CD4-positive, alpha-beta T cell treated with Interleukin-12 subunit alpha and Interleukin-12 subunit beta, for 1 hour (primary cell): Measurements from ENCODE around the gene HSFX2.
"Not testable (repeated sequence)": the region's sequence is repeated elsewhere in the genome, so short reads cannot be mapped to it uniquely, and the experiment has no call there.

Experiments used
- DNase-seq: peaks from one replicate; pipeline ENCODE4 v3.0.0-alpha.2; 2020

The HSFX2 gene

GRCh38 chrX:149595214-149595613 is at the start of gene HSFX2:
HSFX2 (minus strand) TSS chrX:149595314; CDS start chrX:149594700, 614 bp downstream.
- not testable (repeated sequence) for DNase-seq

- DNase-seq = no peak
These were observed 48.4 kb upstream of the HSFX2 start for GRCh38 chrX:149643496-149643895.

- DNase-seq = no peak
These were observed 46.7 kb upstream of the HSFX2 start for GRCh38 chrX:149641835-149642234.

- no peak for DNase-seq
These were observed 46.3 kb upstream of the HSFX2 start for GRCh38 chrX:149641432-149641831.

GRCh38 chrX:149639568-149639967 is 44.5 kb upstream of the HSFX2 start:
- DNase-seq = no peak

- no peak for DNase-seq
These were observed 43.7 kb upstream of the HSFX2 start for GRCh38 chrX:149638860-149639259.

- DNase-seq = no peak
These were observed 38.4 kb upstream of the HSFX2 start for GRCh38 chrX:149633511-149633910.

GRCh38 chrX:149631234-149632165 is 36.4 kb upstream of the HSFX2 start, which contains the start of gene TMEM185A:
TMEM185A (minus strand) TSS chrX:149631792; CDS start chrX:149631580, 212 bp downstream.
- peak; percentile 78 for DNase-seq

- peak; percentile 0 for DNase-seq
These were observed 35.6 kb upstream of the HSFX2 start for GRCh38 chrX:149630681-149631233.

GRCh38 chrX:149629730-149630387 is 34.7 kb upstream of the HSFX2 start:
- no peak for DNase-seq

GRCh38 chrX:149628768-149629167 is 33.7 kb upstream of the HSFX2 start:
- no peak for DNase-seq

GRCh38 chrX:149628280-149628679 is 33.2 kb upstream of the HSFX2 start:
- DNase-seq = no peak

GRCh38 chrX:149626829-149627228 is 31.7 kb upstream of the HSFX2 start:
- not testable (repeated sequence) for DNase-seq

- not testable (repeated sequence) for DNase-seq
These were observed 24.5 kb upstream of the HSFX2 start for GRCh38 chrX:149619662-149620061.

GRCh38 chrX:149618871-149619270 is 23.8 kb upstream of the HSFX2 start:
- DNase-seq = no peak

- no peak for DNase-seq
These were observed 16.6 kb upstream of the HSFX2 start for GRCh38 chrX:149611623-149612175.

- DNase-seq = no peak
These were observed 15.4 kb upstream of the HSFX2 start for GRCh38 chrX:149610511-149610910.

GRCh38 chrX:149607699-149608098 is 12.6 kb upstream of the HSFX2 start:
- no peak for DNase-seq

GRCh38 chrX:149605248-149605885 is 10.3 kb upstream of the HSFX2 start:
- not testable (repeated sequence) for DNase-seq

- DNase-seq = not testable (repeated sequence)
These were observed 3.5 kb upstream of the HSFX2 start for GRCh38 chrX:149598603-149599002.

- not testable (repeated sequence) for DNase-seq
These were observed 829 bp upstream of the HSFX2 start for GRCh38 chrX:149595943-149596342.

- not testable (repeated sequence) for DNase-seq
These were observed 4.1 kb downstream of the HSFX2 start for GRCh38 chrX:149590993-149591392.

- DNase-seq = not testable (repeated sequence)
These were observed 7.8 kb downstream of the HSFX2 start, which contains the start of gene MAGEA9B for GRCh38 chrX:149587359-149587758. MAGEA9B (minus strand) TSS chrX:149587459; CDS start chrX:149583179, 4,280 bp downstream.
